GM23338 (cell line): Measurements from ENCODE around the gene TBC1D14. TPM values are rescaled to one million over a fixed set of nuclear protein-coding genes. Genes with fewer than 3 reads are reported as not detected.

Source experiments
- REST ChIP-seq: IDR thresholded peaks from one replicate; pipeline ENCODE4 v1.6.1; 2018; ENCODE audit warnings: antibody characterized with exemption; ENCODE audit not compliant: unreplicated experiment
- polyA plus RNA-seq: library from polyadenylated mRNA; unstranded; fragments of >200 nt; fragmentation: Nextera tagmentation; extraction: Ambion mirVana; gene quantifications from 2 replicates; pipeline ENCODE4 v1.2.1, GENCODE V29; 2016
- total RNA-seq: library from RNA; depleted of rRNA; stranded (reverse); fragments of >200 nt; shearing (Covaris generic); gene quantifications from 2 replicates; pipeline ENCODE4 v1.2.3, GENCODE V29; 2014
- TF ChIP-seq, protein P1 (sequence below): fragments of 250-450 bp; sonication (Bioruptor Pico); IDR thresholded peaks from 2 replicates; pipeline ENCODE4 v1.5.0; 2020; ENCODE audit warnings: mild to moderate bottlenecking, moderate library complexity
- TF ChIP-seq, protein P2 (sequence below), 2 experiments: fragments of 200-600 bp in 1 of 2; sonication (generic) in 1 of 2; conservative IDR thresholded peaks; 2 replicates each; pipeline versions ENCODE4 v1.5.1 to v1.6.1; 2016 to 2017; ENCODE audit warnings: antibody characterized with exemption in 2 of 2, low read depth in 2 of 2, mild to moderate bottlenecking in 2 of 2, moderate library complexity in 1 of 2

Gene TBC1D14
- total and polyA plus RNA-seq, 2 experiments from 2014 or later: 18.2 to 59.7 TPM

GRCh38 chr4:7067126-7067451 lies 157.5 kb downstream of the TBC1D14 start (continued):
- TF ChIP-seq, protein P1, sequence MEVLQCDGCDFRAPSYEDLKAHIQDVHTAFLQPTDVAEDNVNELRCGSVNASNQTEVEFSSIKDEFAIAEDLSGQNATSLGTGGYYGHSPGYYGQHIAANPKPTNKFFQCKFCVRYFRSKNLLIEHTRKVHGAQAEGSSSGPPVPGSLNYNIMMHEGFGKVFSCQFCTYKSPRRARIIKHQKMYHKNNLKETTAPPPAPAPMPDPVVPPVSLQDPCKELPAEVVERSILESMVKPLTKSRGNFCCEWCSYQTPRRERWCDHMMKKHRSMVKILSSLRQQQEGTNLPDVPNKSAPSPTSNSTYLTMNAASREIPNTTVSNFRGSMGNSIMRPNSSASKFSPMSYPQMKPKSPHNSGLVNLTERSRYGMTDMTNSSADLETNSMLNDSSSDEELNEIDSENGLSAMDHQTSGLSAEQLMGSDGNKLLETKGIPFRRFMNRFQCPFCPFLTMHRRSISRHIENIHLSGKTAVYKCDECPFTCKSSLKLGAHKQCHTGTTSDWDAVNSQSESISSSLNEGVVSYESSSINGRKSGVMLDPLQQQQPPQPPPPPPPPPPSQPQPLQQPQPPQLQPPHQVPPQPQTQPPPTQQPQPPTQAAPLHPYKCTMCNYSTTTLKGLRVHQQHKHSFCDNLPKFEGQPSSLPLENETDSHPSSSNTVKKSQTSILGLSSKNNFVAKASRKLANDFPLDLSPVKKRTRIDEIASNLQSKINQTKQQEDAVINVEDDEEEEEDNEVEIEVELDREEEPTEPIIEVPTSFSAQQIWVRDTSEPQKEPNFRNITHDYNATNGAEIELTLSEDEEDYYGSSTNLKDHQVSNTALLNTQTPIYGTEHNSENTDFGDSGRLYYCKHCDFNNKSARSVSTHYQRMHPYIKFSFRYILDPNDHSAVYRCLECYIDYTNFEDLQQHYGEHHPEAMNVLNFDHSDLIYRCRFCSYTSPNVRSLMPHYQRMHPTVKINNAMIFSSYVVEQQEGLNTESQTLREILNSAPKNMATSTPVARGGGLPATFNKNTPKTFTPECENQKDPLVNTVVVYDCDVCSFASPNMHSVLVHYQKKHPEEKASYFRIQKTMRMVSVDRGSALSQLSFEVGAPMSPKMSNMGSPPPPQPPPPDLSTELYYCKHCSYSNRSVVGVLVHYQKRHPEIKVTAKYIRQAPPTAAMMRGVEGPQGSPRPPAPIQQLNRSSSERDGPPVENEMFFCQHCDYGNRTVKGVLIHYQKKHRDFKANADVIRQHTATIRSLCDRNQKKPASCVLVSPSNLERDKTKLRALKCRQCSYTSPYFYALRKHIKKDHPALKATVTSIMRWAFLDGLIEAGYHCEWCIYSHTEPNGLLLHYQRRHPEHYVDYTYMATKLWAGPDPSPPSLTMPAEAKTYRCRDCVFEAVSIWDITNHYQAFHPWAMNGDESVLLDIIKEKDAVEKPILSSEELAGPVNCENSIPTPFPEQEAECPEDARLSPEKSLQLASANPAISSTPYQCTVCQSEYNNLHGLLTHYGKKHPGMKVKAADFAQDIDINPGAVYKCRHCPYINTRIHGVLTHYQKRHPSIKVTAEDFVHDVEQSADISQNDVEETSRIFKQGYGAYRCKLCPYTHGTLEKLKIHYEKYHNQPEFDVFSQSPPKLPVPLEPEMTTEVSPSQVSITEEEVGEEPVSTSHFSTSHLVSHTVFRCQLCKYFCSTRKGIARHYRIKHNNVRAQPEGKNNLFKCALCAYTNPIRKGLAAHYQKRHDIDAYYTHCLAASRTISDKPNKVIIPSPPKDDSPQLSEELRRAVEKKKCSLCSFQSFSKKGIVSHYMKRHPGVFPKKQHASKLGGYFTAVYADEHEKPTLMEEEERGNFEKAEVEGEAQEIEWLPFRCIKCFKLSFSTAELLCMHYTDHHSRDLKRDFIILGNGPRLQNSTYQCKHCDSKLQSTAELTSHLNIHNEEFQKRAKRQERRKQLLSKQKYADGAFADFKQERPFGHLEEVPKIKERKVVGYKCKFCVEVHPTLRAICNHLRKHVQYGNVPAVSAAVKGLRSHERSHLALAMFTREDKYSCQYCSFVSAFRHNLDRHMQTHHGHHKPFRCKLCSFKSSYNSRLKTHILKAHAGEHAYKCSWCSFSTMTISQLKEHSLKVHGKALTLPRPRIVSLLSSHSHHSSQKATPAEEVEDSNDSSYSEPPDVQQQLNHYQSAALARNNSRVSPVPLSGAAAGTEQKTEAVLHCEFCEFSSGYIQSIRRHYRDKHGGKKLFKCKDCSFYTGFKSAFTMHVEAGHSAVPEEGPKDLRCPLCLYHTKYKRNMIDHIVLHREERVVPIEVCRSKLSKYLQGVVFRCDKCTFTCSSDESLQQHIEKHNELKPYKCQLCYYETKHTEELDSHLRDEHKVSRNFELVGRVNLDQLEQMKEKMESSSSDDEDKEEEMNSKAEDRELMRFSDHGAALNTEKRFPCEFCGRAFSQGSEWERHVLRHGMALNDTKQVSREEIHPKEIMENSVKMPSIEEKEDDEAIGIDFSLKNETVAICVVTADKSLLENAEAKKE (CRISPR knock-in tag): no peak
- TF ChIP-seq, protein P2, sequence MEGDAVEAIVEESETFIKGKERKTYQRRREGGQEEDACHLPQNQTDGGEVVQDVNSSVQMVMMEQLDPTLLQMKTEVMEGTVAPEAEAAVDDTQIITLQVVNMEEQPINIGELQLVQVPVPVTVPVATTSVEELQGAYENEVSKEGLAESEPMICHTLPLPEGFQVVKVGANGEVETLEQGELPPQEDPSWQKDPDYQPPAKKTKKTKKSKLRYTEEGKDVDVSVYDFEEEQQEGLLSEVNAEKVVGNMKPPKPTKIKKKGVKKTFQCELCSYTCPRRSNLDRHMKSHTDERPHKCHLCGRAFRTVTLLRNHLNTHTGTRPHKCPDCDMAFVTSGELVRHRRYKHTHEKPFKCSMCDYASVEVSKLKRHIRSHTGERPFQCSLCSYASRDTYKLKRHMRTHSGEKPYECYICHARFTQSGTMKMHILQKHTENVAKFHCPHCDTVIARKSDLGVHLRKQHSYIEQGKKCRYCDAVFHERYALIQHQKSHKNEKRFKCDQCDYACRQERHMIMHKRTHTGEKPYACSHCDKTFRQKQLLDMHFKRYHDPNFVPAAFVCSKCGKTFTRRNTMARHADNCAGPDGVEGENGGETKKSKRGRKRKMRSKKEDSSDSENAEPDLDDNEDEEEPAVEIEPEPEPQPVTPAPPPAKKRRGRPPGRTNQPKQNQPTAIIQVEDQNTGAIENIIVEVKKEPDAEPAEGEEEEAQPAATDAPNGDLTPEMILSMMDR (conservative IDR thresholded peaks at IDR 0.05; ENCODE audit: low read depth in 2 of 2): no peak
- TF ChIP-seq REST: no peak
